CD4-positive, alpha-beta T cell treated with Interleukin-10 for 1 hour (primary cell): ENCODE results near the gene TRAPPC4.
A peak's percentile ranks its signal among the peaks of the same experiment; 100 is the strongest.
"Not testable (repeated sequence)": the region's sequence is repeated elsewhere in the genome, so short reads cannot be mapped to it uniquely, and the experiment has no call there.

ENCODE experiments used
- DNase-seq: peaks from one replicate; pipeline ENCODE4 v3.0.0-alpha.2; 2020

TRAPPC4 gene

GRCh38 chr11:119014209-119014924 lies 4.2 kb upstream of the TRAPPC4 start:
- DNase-seq = no peak

- no peak for DNase-seq
Measured at GRCh38 chr11:119015054-119015611, 3.4 kb upstream of the TRAPPC4 start.

- DNase-seq = no peak
Measured at GRCh38 chr11:119016216-119017009, 2.2 kb upstream of the TRAPPC4 start.

- DNase-seq = not testable (repeated sequence)
Measured at GRCh38 chr11:119017377-119017776, 1.2 kb upstream of the TRAPPC4 start.

- DNase-seq = no peak
Measured at GRCh38 chr11:119019996-119020395, 1.4 kb downstream of the TRAPPC4 start.

- no peak for DNase-seq
Measured at GRCh38 chr11:119021631-119022030, 3.1 kb downstream of the TRAPPC4 start.

GRCh38 chr11:119023741-119024140 lies 5.2 kb downstream of the TRAPPC4 start:
- no peak for DNase-seq

- DNase-seq = no peak
Measured at GRCh38 chr11:119024430-119025098, 6.0 kb downstream of the TRAPPC4 start.

- DNase-seq = no peak
Measured at GRCh38 chr11:119025099-119025473, 6.5 kb downstream of the TRAPPC4 start.

GRCh38 chr11:119025541-119025940 lies 7.0 kb downstream of the TRAPPC4 start:
- no peak for DNase-seq

GRCh38 chr11:119025978-119026766 lies 7.6 kb downstream of the TRAPPC4 start:
- DNase-seq = no peak

GRCh38 chr11:119026970-119027369 lies 8.4 kb downstream of the TRAPPC4 start:
- no peak for DNase-seq

GRCh38 chr11:119027561-119028345 lies 9.2 kb downstream of the TRAPPC4 start:
- no peak for DNase-seq

- no peak for DNase-seq
Measured at GRCh38 chr11:119028346-119029068, 9.9 kb downstream of the TRAPPC4 start.

GRCh38 chr11:119029069-119029339 lies 10.4 kb downstream of the TRAPPC4 start:
- no peak for DNase-seq

GRCh38 chr11:119029340-119030028 lies 10.9 kb downstream of the TRAPPC4 start:
- no peak for DNase-seq

- DNase-seq = no peak
Measured at GRCh38 chr11:119030029-119030328, 11.4 kb downstream of the TRAPPC4 start.

- peak; percentile 100 for DNase-seq
Measured at GRCh38 chr11:119030329-119031047, 11.9 kb downstream of the TRAPPC4 start, which contains the start of gene SLC37A4. SLC37A4 (minus strand) TSS chr11:119030877.

- no peak for DNase-seq
Measured at GRCh38 chr11:119031912-119032280, 13.3 kb downstream of the TRAPPC4 start.

GRCh38 chr11:119033421-119033820 lies 14.9 kb downstream of the TRAPPC4 start:
- not testable (repeated sequence) for DNase-seq
